HG02623 (cell line): ENCODE data around the gene TGFBR3L.

ENCODE experiments used
- ATAC-seq: cut with Tn5 transposase; IDR thresholded peaks from one replicate; pipeline ENCODE4 v1.9.1; 2021; ENCODE audit warnings: moderate library complexity; ENCODE audit not compliant: unreplicated experiment

The TGFBR3L gene

DNA sequence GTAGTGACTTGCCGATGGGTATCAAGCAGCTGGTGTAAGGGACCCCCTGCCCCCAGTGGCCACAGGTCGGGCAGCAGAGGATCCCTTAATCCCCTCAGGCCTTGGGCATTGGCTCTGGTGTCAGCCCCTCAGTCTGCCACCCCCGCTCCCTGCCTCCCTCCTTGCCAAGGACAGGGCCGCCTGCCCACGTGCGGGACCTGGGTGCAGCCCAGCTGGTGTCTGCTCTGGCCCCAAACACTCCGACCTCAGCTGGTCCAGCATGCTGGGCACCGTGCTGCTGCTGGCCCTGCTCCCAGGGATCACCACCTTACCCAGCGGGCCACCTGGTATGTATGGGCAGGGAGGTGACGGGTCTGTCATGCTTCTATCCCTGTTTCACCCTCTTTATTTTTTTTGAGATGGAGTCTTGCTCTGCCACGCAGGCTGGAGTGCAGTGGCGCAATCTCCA is at the start of gene TGFBR3L:
Gene TGFBR3L, plus strand, starts transcription at position 233 of the 448 bp plus-strand sequence.
- ATAC-seq, result no peak

DNA sequence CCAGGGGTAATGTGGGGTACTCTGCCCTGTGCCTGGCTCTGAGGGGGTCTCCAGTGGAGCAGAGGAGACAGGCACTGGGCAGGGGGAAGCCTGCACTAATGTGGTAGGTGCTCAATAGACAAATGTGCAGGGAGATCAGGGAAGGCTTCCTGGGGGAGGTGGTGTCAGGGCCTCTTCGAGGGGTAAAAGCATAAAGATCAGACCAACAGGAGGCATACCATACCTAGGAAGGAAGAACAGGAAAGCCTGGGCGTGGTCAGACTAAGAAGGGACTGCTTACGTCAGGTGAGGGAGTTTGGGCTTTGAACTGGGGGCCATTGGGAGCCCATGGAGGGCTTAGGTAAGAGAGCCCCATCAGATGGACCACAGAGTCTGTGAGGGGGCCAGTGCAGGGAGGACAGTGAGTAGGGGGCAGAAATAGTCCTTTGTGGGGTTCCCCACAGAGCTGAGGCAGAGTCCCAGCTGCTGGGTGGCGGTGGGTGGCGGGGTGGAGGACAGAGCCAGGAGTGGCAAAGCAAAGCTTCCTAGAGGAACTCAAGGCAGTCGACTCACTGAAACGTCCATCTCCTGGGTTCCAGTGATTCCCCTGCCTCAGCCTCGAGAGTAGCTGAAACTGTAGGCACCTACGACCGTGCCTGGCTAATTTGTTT is 49.2 kb upstream of the TGFBR3L start:
- ATAC-seq, result no peak

DNA sequence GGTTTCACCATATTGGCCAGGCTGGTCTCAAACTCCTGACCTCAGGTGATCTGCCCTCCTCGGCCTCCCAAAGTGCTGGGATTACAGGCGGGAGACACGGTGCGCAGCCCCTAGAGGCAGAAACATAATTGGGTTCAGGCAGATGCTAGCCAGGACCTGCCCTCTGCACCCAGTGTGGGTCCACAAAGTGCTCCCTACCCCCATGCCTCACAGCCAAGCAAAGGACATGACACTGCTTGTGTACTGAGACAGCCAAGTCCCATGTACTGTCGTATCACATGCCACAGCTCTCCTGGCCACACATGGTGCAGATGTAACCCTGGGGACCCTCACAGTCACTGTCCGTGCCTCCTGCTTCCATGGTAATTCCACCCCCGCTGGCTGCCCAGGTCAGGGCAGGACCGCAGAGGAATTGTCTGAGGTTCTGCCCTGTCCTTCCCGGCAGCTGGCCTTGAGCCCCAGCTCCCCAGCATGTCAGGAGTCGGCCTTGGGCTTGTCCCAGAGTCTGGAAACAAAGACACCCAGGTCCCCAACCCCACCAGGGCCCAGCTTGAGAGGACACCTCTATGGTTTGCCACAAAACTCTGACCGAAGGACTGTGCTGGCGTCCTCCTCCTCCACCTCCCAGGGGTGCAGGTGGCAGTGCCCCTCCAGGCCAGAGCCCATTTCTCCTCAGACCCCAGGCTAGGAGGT is 48.1 kb upstream of the TGFBR3L start:
- no peak for ATAC-seq

DNA sequence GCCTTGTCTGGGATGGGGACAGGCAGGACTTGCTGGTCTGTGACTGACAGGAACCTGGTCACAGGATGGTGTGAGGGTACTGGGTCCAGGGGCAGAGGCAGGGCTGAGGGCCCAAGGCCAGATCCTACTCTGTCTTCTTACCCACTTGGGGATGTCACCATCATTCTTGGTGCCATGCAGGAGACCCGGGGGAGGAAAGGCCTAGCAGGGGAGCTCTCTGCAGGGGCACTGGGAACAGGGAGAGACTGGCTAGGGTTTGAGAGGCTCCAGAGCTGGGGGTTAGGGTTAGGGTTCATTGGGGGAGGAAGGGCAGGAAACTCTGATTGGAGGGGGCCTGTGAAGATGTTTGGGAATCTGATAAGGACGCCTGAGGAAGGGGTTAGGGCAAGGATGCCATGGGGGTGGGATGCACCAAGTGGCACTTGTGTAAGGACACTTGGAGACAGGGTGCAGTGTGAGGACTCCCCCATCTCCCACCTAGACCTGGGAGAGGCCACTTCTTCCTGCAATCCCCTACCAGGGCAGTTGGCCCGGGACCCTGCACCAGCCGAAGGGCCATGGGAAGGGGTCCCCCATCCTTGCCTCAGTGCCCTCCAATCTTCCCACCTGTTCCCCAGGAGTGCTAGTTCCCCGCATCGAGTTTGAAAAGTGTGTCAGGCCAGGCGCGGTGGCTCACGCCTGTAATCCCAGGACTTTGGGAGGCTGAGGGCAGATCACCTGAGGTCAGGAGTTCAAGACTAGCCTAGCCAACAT is 47.4 kb upstream of the TGFBR3L start:
- ATAC-seq, result no peak

DNA sequence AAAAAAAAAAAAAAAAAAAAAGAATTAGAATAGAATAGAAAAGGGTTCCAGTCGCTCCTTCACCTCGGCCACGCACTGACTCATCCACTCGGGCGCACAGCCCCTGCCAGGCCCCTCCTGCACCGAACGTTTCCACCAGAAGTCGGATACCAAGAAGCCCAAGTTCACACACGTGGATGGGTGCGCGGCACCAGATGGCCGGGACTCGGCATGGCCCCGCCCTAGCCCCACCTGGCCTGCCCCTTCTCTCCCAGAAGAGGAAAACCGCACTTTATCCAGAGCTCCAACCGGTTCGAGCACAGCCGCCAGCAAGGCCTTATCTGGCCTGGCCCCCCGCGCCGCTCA is 46.3 kb upstream of the TGFBR3L start:
- ATAC-seq, result no peak

DNA sequence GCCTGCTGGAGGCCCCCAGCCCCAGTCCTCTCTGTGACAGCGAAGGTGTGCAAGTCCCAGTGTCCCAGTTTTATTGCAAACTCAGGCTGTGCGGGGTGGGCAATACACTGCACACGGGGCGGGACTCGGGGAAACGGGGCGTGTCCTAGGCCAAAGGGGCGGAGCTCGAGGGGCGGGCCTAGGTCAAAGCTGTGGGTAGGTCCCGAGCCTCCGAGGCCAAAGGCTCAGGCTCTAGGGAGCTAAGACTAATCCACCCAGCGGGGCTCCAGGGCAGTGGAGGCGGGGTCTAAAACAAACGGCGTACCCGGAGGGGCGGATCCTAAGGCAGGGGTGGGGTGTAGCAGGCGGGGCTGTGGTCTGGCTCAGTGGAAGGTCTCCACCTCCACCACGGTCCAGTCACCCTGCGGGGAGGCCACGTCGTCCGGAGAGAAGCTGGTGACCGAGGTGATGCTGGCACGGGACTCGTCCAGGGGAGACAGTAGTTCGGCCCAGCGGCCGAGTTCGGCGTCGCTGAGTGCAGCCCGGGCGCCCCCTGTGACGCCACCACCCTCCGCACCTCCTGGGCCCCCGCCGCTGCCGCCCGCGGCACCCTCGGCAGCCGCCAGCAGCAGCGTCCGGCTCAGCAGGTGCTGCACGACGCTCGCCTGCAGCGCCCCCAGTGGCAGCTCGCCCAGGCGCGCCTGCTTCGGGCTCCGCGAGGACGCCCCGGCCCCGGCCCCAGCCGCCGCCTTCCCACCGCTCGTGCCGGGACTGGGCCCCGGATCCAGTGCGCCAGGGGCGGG is 45.8 kb upstream of the TGFBR3L start:
- peak; percentile 48 for ATAC-seq

DNA sequence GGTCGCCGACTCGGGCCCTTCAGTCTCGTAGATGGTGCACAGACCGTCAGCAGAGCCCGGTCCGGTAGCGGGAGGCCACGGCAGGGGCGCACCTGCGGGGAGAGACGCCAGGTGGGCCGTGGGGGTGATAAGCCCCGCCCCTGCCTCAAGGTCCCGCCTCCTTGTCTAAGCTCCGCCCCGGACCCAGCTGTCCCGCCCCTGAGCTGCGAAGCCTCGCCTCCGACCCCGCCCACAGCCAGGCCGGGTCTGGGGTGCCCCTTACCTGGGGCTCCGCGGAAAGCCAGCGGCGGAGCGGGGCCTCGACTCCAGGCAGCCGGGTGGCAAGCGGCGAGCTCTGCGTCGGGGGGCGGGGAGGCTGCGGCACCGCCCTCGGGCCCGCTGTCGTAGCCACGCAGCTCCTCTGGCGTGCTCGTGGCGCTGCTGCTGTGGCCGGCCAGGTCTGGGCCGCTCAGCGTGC is 45.1 kb upstream of the TGFBR3L start:
- peak; percentile 51 for ATAC-seq

DNA sequence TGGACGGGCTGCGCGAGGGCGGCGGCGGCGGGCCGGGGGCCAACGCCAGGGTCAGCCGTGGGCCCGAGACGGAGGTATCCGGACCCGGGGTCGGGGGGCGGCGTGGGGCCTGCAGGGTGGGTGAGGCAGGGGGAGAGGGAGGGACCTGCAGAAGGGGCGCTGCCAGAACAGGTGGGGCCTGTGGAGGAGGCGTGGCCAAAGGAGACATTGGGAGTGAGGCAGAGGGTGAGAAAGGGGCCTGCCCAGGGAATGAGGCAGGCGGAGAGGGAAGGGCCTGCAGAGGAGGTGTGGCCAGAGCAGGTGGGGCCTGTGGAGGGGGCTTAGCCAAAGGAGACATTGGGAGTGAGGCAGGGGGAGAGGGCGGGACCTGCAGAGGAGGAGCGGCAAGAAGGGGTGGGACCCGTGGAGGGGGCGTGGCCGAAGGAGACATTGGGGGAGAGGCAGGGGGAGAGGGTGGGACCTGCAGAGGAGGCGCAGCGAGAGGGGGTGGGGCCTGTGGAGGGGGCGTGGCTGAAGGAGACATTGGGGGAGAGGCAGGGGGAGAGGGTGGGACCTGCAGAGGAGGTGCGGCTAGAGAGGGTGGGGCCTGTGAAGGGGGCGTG is 44.6 kb upstream of the TGFBR3L start:
- ATAC-seq, result peak; percentile 11

DNA sequence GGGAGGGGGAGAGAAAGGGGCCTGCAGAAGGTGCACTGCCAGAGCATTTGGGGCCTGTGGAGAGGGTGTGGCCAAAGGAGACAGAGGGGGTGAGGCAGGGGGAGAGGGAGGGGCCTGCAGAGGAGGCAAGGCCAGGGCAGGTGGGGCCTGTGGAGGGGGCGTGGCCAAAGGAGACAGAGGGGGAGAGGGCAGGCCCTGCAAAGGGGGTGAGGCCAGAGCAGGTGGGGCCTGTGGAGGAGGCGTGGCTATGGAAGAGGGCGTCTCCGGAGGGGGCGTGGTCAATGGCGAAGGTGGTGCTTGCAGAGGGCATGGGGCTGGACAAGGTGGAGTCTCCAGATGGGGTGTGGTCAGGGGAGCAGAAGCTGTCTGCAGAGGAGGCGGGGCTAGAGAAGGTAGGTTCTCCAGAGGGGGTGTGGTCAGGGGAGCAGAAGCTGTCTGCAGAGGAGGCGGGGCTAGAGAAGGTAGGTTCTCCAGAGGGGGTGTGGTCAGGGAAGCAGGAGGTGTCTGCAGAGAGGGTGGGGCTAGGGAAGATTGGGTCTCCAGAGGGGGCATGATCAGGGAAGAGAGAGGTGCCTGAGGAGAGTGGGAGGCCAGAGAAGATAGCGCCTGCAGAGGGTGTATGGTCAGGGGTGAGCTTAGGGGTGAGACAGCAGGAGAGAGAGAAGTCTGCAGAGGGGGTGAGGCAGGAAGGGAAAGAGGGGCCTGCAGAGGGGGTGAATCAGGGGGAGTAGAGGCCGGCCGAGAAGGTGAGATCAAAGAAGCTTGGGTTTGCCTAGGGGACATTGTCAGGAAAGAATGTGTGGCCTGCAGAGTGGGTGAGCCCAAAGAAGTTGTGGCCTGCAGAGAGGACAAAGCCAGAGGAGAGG is 43.8 kb upstream of the TGFBR3L start:
- ATAC-seq, result no peak

DNA sequence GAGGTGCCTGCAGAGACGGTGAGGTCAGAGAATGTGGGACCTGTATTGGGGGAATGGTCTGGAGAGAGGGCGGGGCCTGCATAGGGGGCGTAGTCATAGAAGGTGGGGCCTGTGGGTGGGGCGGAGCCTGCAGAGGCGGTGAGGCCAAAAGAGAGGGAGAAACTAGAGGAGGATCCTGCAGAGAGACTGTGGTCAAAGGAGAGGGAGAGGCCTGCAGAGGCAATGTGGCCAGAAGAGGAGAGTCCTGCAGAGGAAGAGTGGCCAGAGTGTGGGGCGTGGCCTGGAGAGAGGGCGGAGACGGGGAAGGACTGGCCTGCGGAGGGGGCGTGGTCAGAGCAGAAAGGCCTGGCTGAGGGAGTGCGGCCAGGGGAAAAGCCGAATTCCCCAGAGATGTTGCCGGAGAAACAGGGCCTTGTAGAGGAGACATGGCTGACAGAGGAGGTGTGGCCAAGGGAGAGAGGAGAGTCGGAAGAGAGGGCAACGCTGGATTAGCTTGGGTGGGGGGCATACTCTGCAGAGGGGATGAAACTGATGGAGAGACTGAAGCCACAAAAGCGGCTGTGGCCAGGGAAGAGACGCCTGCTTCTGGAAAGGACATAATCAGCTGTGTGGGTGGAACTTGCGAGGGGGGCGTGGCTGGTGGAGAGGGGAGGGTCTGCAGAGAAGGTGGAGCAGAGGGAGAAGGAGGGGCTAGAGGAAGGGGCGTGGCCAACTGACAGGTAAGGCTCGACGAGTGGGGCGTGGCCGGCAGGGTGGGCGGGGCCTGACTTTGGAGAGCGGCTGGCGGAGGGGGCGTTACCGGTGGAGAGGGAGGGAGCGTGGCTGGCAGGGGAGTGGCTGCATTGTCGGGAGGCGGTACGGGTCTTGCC is 43.0 kb upstream of the TGFBR3L start:
- no peak for ATAC-seq

DNA sequence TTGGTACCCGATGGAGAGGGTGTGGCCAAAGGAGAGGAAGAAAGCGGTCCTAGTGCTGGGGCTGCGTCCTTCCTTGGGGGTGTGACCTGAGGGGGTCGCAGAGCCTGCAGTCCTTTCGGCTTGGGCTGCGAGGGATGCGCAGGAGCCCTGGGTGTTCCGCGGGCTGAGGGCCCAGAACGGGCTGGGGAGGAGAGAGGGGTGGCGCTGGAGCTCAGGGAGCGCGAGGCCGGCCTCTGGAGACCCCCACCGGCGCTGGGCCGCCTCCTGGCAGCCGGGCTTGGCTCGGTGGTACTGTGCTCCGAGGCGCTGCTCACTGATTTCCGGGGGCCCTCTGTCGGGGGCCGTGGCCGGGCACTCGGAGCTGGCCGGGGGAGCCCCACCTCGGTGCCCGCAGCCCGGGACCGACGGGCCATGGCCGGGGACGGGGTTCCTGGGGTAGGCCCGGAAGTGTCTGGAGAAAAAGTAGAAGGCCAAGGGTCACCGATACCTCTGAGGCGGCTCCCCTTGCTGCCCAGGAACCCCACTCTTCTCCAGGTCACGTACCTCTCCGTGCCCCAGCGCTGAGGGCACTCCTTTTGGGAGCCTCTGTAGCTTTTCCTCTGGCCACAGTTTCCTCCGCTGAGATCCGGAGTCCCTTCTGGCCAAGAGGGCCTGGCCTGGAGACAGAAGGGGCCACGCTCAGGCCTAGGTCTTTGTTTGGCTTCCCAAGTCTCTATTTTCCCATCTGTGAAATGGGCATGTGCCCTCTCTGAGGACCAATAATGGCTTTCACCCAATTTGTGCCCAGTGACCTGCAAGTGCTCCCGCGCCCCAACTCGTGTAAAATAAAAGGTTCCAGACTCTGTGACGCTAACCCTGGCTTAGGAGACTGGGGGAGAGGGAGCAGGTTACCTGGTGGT is 42.1 kb upstream of the TGFBR3L start:
- no peak for ATAC-seq

DNA sequence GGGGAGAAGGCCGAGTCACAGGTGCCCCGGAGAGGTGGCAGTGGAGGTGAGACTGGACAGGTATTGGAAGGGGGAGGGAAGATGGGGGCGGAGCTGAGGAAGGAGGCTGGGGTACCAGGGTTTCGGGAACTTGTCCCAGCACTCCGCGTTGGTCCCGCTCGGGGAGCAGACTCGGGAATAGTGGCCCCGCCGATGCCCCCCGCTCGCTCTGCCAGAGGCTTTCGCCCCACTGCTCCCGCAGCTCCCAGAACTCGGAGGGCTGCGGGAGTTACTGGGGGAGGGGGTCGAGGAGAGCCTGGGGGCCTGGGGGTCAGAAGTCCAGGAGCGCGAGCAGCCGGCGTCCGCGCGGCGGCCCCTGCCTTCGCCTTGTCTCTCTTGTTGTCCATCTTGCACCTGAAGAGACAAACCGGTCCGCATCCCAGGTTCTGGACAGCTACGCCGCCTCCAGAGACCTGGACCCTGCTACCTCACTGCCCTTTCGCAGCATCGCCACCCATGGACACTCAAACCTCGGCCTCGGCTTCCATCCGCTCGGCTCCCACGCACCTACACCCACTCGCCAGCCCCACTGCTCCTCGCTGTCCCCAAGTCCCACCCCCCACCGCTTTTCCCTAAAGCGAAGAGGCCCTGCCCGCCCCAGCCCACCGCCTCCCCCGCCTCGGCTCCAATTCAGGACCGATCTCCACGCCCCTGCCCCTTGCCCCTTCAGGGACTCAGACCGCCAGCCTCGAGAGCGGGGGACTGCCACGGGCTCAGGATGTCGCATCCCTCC is 41.1 kb upstream of the TGFBR3L start:
- ATAC-seq, result no peak

DNA sequence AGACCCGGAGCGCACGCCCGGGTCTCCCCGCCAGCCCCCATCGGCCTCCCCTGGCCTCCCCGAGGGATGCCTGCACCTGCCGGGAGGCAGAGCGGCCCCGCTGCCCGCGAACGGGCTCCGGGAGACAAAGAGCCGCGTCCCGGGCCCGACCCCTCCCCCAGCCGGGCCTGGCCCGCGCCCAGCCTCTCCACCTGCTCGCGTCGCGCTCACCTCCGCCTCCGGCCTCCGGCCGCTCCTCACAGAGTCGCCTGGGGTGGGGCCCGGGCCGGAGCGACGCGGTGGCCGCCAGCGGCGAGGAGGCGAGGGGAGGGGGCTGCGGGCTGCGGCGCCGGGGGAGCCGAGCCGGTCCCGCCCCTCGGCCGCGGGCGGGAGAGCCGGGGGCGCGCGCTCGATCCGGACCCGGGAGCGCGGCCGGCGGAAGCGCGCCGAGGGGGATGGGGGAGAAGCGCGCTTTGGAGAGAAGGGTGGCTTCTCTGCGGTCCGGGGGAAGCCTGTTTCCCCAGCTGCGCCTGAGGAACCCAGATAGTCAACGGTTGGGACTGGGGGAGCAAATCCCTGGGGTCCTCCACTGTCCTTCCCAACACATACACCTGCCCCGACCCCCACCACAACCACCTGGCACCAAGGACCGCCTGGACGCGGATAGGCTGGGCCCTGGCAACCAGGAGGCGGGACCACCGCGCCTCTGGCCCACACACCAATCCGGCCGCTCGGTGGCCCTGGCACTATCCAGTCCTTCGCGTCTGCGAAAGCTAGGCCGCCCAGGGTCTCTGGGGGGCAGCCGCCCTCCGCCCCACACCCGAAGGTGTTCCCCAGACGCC is 40.3 kb upstream of the TGFBR3L start, which contains the start of gene PRR36:
Gene PRR36, minus strand, starts transcription at position 315 of the 821 bp plus-strand sequence. CDS start 701 bp downstream, outside the sequence.
- ATAC-seq, result no peak

DNA sequence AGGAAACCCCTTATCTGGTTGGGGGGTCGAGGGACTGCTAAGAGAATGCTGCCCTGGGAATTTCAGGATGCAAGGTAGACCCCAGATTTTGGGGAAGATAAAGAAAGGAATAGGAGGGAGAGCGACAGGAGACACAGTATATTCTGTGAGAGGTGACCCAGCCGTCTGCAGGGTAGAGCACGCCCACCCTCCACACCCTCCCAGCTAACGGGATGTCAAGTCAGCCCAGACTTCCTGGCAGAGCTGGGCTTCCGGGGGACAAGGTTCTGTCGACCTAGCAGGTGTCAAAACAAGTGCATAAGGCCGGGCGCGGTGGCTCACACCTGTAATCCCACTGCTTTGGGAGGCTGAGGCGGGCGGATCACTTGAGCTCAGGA is 39.7 kb upstream of the TGFBR3L start:
- ATAC-seq, result no peak

DNA sequence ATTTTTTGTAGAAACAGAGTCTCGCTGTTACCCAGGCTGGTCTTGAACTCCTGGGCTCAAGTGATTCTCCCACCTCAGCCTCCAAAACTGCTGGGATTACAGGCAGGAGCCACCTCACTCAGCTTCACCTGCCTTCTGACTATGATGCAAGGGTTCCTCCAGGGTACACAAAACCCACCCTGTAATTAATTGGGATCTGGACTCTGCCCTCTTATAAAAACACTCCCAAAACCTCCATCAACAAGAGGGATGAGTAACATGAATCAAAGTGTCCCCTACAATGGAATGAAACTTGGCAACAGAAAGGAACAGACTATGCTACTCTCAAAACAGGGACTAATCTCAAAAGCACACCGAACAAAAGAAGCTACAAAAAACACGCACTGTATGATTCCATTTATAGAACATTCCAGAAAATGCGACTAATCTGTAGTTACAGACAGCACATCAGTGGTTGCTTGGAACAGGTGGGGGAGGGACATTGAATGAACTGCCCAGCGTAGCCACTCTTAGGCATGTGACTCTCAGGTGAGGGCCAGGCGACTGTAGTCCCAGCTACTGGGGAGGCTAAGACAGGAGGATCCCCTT is 37.3 kb upstream of the TGFBR3L start:
- ATAC-seq, result no peak
